DOHH2 (cell line): ENCODE measurements around the gene IL34.

Experiments
- H3F3A ChIP-seq: fragments of 200-600 bp; sonication (generic), shearing (Covaris generic); 2 replicates; pipeline ENCODE4 v1.6.0; 2016; ENCODE audit warnings: antibody characterized with exemption, mild to moderate bottlenecking; ENCODE audit not compliant: control insufficient read depth, insufficient read depth
- H3K27ac ChIP-seq: fragments of 200-600 bp; sonication (generic); 2 replicates; pipeline ENCODE4 v1.5.1; 2014; ENCODE audit warnings: low read depth, mild to moderate bottlenecking, low read length, moderate library complexity
- H3K27me3 ChIP-seq: fragments of 200-600 bp; sonication (generic); 2 replicates; pipeline ENCODE4 v1.6.1; 2014; ENCODE audit warnings: mild to moderate bottlenecking, low read length, mixed read lengths; ENCODE audit not compliant: control insufficient read depth
- H3K36me3 ChIP-seq: fragments of 200-600 bp; sonication (generic); 2 replicates; pipeline ENCODE4 v1.6.1; 2014; ENCODE audit warnings: mild to moderate bottlenecking, low read length, moderate library complexity, mixed read lengths; ENCODE audit not compliant: control insufficient read depth
- H3K4me1 ChIP-seq: fragments of 200-600 bp; sonication (generic); 2 replicates; pipeline ENCODE4 v1.6.1; 2014; ENCODE audit warnings: mild to moderate bottlenecking, low read length, mixed read lengths; ENCODE audit not compliant: control insufficient read depth
- H3K4me2 ChIP-seq: fragments of 200-600 bp; sonication (generic); 2 replicates; pipeline ENCODE4 v1.6.0; 2014; ENCODE audit warnings: mild to moderate bottlenecking, low read length, moderate library complexity
- H3K4me3 ChIP-seq: fragments of 200-600 bp; sonication (generic); 2 replicates; pipeline ENCODE4 v1.5.1; 2014; ENCODE audit warnings: mild to moderate bottlenecking, low read length, mixed read lengths
- H3K79me2 ChIP-seq: fragments of 200-600 bp; sonication (generic); 2 replicates; pipeline ENCODE4 v1.6.1; 2014; ENCODE audit warnings: mild to moderate bottlenecking, low read length, mixed read lengths; ENCODE audit not compliant: control insufficient read depth
- H3K9me2 ChIP-seq: fragments of 200-600 bp; sonication (generic); replicated peaks from 2 replicates; pipeline ENCODE4 v1.6.1; 2014; ENCODE audit warnings: mild to moderate bottlenecking, low read length, mixed read lengths; ENCODE audit not compliant: control insufficient read depth
- H3K9me3 ChIP-seq: fragments of 200-600 bp; sonication (generic); 2 replicates; pipeline ENCODE4 v1.6.1; 2014; ENCODE audit warnings: antibody characterized with exemption, low read length, mixed read lengths; ENCODE audit not compliant: control insufficient read depth, insufficient read depth
- H4K20me1 ChIP-seq: fragments of 200-600 bp; sonication (generic); 2 replicates; pipeline ENCODE4 v1.6.0; 2014; ENCODE audit warnings: low read depth, mild to moderate bottlenecking, antibody characterized with exemption, low read length, moderate library complexity; ENCODE audit not compliant: control insufficient read depth, insufficient read depth
- EZH2phosphoT487 ChIP-seq: fragments of 200-600 bp; sonication (generic); IDR thresholded peaks from 2 replicates; pipeline ENCODE4 v1.6.1; 2017; ENCODE audit warnings: borderline replicate concordance, mild to moderate bottlenecking, antibody characterized with exemption, low read length, moderate library complexity, mixed read lengths
- TF ChIP-seq, protein P1 (sequence below): fragments of 200-600 bp; sonication (generic); IDR thresholded peaks from one replicate; pipeline ENCODE4 v1.5.1; 2014; ENCODE audit warnings: antibody characterized with exemption, mild to moderate bottlenecking, low read depth, low read length; ENCODE audit not compliant: poor library complexity, severe bottlenecking

Gene IL34

DNA sequence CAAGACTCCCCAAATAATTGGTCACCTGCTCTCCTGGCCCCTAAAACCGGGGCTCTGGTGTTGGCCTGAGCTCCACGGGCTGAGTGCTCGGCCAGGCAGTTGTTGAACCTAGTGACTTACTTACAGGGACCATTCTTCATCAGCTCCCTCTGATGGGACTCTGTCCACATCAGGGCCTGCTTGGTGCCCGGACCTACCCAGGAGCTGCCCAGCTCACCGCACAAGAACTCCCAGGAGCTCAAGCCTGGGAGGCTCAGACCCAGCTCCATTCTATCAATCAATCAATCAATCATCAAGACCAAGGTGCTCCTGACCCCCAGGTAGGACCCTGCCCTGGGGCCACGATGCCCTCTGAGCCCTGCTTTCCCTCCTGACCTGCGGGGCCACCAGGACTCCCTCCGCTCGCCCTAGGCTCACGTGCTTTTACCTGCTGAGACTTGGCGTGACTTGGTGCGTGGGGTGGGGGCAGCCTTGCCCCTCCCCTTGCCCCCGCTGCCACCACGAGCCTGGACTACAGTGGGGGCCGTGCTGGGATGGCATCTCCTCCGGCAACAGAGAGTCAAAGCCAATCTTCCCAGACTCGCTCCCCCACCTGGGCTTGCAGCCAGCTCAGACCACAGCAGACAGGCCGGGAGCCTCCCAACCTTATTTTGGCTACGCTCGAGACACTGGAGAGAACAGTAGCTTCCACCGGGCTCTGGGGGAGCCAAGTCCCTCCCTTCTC is 15.7 kb downstream of the IL34 start:
- no peaks in the 10 kb centered on the region for H3K9me3 ChIP-seq
- no peak overlapping the region for H3K4me3 ChIP-seq
- no peaks in the 10 kb centered on the region for H3K9me2 ChIP-seq
- no peaks in the 10 kb centered on the region for H3K79me2 ChIP-seq
- H3K36me3 ChIP-seq = no peaks in the 10 kb centered on the region
- H3K4me2 ChIP-seq = no peak overlapping the region
- no peaks in the 10 kb centered on the region for H3K4me1 ChIP-seq
- no peaks in the 10 kb centered on the region for H4K20me1 ChIP-seq
- H3K27me3 ChIP-seq = no peaks in the 10 kb centered on the region
- no peak for TF ChIP-seq EZH2phosphoT487
- TF ChIP-seq, protein P1, sequence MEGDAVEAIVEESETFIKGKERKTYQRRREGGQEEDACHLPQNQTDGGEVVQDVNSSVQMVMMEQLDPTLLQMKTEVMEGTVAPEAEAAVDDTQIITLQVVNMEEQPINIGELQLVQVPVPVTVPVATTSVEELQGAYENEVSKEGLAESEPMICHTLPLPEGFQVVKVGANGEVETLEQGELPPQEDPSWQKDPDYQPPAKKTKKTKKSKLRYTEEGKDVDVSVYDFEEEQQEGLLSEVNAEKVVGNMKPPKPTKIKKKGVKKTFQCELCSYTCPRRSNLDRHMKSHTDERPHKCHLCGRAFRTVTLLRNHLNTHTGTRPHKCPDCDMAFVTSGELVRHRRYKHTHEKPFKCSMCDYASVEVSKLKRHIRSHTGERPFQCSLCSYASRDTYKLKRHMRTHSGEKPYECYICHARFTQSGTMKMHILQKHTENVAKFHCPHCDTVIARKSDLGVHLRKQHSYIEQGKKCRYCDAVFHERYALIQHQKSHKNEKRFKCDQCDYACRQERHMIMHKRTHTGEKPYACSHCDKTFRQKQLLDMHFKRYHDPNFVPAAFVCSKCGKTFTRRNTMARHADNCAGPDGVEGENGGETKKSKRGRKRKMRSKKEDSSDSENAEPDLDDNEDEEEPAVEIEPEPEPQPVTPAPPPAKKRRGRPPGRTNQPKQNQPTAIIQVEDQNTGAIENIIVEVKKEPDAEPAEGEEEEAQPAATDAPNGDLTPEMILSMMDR = no peak
- no peaks in the 10 kb centered on the region for H3F3A ChIP-seq
- no peak overlapping the region for H3K27ac ChIP-seq

DNA sequence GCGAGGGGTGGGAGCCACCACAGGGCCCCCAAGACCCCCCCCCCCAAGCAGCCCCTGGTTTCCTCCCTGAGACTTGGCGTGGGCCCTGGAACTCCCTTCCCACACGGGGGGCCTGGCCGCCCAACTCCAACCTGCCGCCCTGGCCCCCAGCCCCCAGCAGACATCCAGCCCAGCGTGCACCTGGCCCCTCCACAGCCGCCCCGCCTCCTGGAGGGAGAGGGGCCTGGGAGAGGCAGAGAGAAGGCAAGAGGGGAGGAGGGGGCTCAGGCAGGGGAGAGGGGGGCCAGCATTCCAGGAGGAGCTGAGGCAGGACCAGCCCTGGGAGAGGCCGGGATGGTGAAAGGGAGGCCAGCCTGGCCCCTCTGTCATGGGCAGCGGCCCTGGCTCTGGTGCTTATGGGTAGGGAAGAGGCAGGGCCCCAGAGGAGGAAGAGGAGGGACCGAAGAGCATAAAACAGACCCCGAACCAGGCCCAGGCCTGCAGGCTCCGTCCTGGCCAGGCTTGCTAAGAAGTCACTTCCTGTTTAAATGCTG is 16.7 kb downstream of the IL34 start:
- Histone ChIP-seq H3K4me1 (no peaks in the 10 kb centered on the region), H3K9me2 (no peaks in the 10 kb centered on the region), H3K4me3 (no peak overlapping the region), H3K27me3 (no peaks in the 10 kb centered on the region), H3K36me3 (no peaks in the 10 kb centered on the region), H3K27ac (no peak overlapping the region), H3K79me2 (no peaks in the 10 kb centered on the region), H3F3A (no peaks in the 10 kb centered on the region), H4K20me1 (no peaks in the 10 kb centered on the region), H3K9me3 (no peaks in the 10 kb centered on the region), H3K4me2 (no peak overlapping the region)
- TF ChIP-seq, protein P1 = no peak
- TF ChIP-seq EZH2phosphoT487 = no peak

- no peaks in the 10 kb centered on the region for H3F3A ChIP-seq
- TF ChIP-seq, protein P1 = no peak
- TF ChIP-seq EZH2phosphoT487 = no peak
- no peak overlapping the region for H3K27ac ChIP-seq
- no peaks in the 10 kb centered on the region for H3K36me3 ChIP-seq
- H3K4me2 ChIP-seq = no peak overlapping the region
- no peaks in the 10 kb centered on the region for H3K4me1 ChIP-seq
- no peaks in the 10 kb centered on the region for H3K27me3 ChIP-seq
- no peaks in the 10 kb centered on the region for H3K79me2 ChIP-seq
- no peak overlapping the region for H3K4me3 ChIP-seq
- H4K20me1 ChIP-seq = no peaks in the 10 kb centered on the region
- H3K9me3 ChIP-seq = no peaks in the 10 kb centered on the region
- H3K9me2 ChIP-seq = no peaks in the 10 kb centered on the region
Observed at GRCh38 chr16:70663524-70664324, 17.4 kb downstream of the IL34 start.
